ENCODE results near the gene PLTP. TPM values are rescaled to one million over a fixed set of nuclear protein-coding genes. Genes with fewer than 3 reads are reported as not detected.
A peak's percentile ranks its signal among the peaks of the same experiment; 100 is the strongest.
"Not testable (repeated sequence)": the region's sequence is repeated elsewhere in the genome, so short reads cannot be mapped to it uniquely, and the experiment has no call there.

PLTP gene
- total RNA-seq, 3 donors from 2014 or later = 15.0 to 141 (median 111) TPM

GRCh38 chr20:45880988-45881788 is 30.8 kb downstream of the PLTP start, which contains the start of gene ZSWIM1:
Gene ZSWIM1 (plus strand): TSS chr20:45881227. CDS start chr20:45882593, 1,366 bp downstream.
- intact Hi-C loops (cut with DNase I, micrococcal nuclease) = no loop called here
- Histone ChIP-seq H3K4me1 (ENCODE audit: low read depth) (peaks cover 6% of the 10 kb centered on the region), H3K4me3 (peak within 1 kb of the TSS; percentile 23), H3K9me3 (no peaks in the 10 kb centered on the region), H3K36me3 (ENCODE audit: low read depth) (no peaks in the 10 kb centered on the region)
- TF ChIP-seq CTCF (IDR thresholded peaks at IDR 0.05) = no peak
- DNase-seq (peak; percentile 99 to 100 (median 100)), ATAC-seq (peak; percentile 99)

DNA sequence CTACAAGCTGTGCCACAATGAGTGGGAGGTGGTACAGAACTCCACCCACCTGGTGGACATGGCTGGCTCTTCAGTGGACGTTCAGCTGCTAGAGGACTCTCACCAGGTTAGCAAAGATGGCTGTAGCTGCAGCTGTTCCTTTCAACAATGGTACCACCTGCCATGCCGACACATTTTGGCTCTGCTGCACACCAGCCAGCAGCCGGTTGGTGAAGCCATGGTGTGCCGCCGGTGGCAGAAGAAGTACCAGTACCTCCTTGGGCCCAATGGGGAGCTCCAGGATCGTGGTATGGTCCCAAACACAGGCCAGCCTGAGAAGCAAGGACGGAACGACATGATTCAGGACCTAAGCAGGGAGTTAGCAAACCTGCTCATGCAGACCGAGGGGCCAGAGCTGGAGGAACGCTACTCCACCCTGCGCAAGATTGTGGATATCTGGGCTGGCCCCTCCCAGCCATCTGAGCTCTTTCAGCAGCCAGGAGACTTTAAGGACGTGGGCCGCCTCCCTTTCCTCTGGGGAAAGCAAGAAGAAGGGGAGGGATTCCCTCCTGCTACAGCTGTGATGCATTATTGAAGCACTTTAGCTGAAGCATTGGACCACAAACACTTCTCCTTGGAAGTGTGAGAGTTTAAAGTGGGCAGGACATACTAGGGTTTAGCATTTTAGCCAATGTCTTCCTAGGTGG is 33.7 kb downstream of the PLTP start:
- H3K4me3 ChIP-seq = no peak overlapping the region
- H3K4me1 ChIP-seq (ENCODE audit: low read depth) = peaks cover 6% of the 10 kb centered on the region
- no peak for TF ChIP-seq CTCF (IDR thresholded peaks at IDR 0.05)
- DNase-seq = no peak
- ATAC-seq = no peak
- H3K9me3 ChIP-seq = no peaks in the 10 kb centered on the region
- H3K36me3 ChIP-seq (ENCODE audit: low read depth) = no peaks in the 10 kb centered on the region
- intact Hi-C loops (cut with DNase I, micrococcal nuclease) = no loop called here

GRCh38 chr20:45874576-45874975 is 37.4 kb downstream of the PLTP start:
- TF ChIP-seq CTCF (IDR thresholded peaks at IDR 0.05) = no peak
- no peaks in the 10 kb centered on the region for H3K9me3 ChIP-seq
- DNase-seq = no peak

GRCh38 chr20:45874104-45874481 is 37.9 kb downstream of the PLTP start:
- not testable (repeated sequence) for ATAC-seq, DNase-seq

More at GRCh38 chr20:45874576-45874975, 37.4 kb downstream of the PLTP start:
- Histone ChIP-seq H3K36me3 (ENCODE audit: low read depth) (no peaks in the 10 kb centered on the region), H3K4me3 (no peak overlapping the region), H3K4me1 (ENCODE audit: low read depth) (no peaks in the 10 kb centered on the region)
- intact Hi-C loops (cut with DNase I, micrococcal nuclease) = no loop called here
- no peak for ATAC-seq

DNA sequence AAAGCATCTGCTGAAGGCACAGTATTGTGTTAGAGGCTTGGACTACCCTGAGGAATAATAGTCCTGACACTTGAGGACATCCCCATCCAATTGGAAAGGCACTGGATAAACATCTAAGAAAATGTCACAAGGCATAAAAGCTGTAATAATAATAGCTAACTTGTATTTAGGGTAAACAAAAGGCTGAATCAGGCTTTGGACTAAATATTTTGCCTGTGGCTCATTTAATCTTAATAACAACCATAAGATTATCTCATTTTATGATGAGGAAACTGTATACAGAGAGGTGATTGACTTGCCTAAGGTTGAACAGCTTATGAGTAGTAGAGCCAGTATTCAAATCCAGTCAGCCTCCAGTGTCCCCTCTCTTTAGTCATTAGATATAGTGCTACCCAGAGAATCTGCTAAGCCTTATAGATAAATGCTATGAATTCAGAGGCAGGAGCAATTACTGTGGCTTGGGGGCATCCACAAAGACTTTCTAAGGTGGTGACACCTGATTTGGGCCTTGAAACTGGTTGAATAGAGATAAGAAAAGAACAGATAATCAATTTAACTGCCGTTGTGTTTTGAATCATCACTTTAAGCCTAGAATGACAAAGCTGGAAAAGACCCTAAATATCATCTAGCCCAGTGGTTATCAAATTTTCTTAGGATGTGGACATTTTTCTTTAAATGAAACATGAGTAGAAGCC is 38.4 kb downstream of the PLTP start:
- ATAC-seq (no peak), DNase-seq (no peak)
- H3K36me3 ChIP-seq (ENCODE audit: low read depth) = no peaks in the 10 kb centered on the region
- TF ChIP-seq CTCF (IDR thresholded peaks at IDR 0.05) = no peak
- intact Hi-C loops (cut with DNase I, micrococcal nuclease) = no loop called here
- H3K9me3 ChIP-seq = no peaks in the 10 kb centered on the region
- H3K4me3 ChIP-seq = no peak overlapping the region
- no peaks in the 10 kb centered on the region for H3K4me1 ChIP-seq (ENCODE audit: low read depth)

More at GRCh38 chr20:45874104-45874481, 37.9 kb downstream of the PLTP start:
- H3K4me1 ChIP-seq (ENCODE audit: low read depth); H3K4me3 ChIP-seq; intact Hi-C loops (cut with DNase I, micrococcal nuclease); H3K36me3 ChIP-seq (ENCODE audit: low read depth); H3K9me3 ChIP-seq: not testable (repeated sequence)
